Activated B cell treated with CpG ODN at 0.5 μM for 24 hours (primary cell): Measurements from ENCODE around the gene FGFRL1. TPM values are rescaled to one million over a fixed set of nuclear protein-coding genes. Genes with fewer than 3 reads are reported as not detected.

Experiments
- ATAC-seq: fragments of 200-7000 bp; cut with Tn5 transposase; one replicate; pipeline ENCODE4 v1.10.0; 2021; ENCODE audit warnings: low read depth, mild to moderate bottlenecking, moderate library complexity
- CTCF ChIA-PET: fragments of 350-600 bp; sonication (Branson Sonifier 250); formaldehyde crosslinking; loops from one replicate; lab custom pipeline; 2021; ENCODE audit warnings: antibody characterized with exemption; lab: Charles Lee
- POLR2A ChIA-PET: fragments of 350-600 bp; sonication (Branson Sonifier 250); formaldehyde crosslinking; loops from one replicate; lab custom pipeline; 2021; ENCODE audit warnings: antibody characterized with exemption; lab: Charles Lee
- DNase-seq: peaks from one replicate; pipeline ENCODE4 v3.0.0; 2022
- H3K27ac Mint-ChIP-seq: one replicate; pipeline ENCODE4 v1.8.0; 2020; ENCODE audit warnings: mixed read lengths
- H3K27me3 Mint-ChIP-seq: one replicate; pipeline ENCODE4 v1.8.0; 2021; ENCODE audit warnings: mixed read lengths
- H3K36me3 Mint-ChIP-seq: one replicate; pipeline ENCODE4 v1.8.0; 2021; ENCODE audit warnings: low read depth, mixed read lengths
- H3K4me1 Mint-ChIP-seq: one replicate; pipeline ENCODE4 v1.8.0; 2021; ENCODE audit warnings: mixed read lengths
- H3K4me3 Mint-ChIP-seq: one replicate; pipeline ENCODE4 v1.8.0; 2020; ENCODE audit warnings: mild to moderate bottlenecking, mixed read lengths
- H3K9me3 Mint-ChIP-seq: one replicate; pipeline ENCODE4 v1.8.0; 2020; ENCODE audit warnings: mixed read lengths
- CTCF ChIP-seq: fragments of 200-600 bp; IDR thresholded peaks from one replicate; pipeline ENCODE4 v1.8.0; 2022; ENCODE audit warnings: antibody characterized with exemption, mild to moderate bottlenecking
- intact Hi-C: fragments of 100-400 bp; cut with micrococcal nuclease; formaldehyde crosslinking; loops from one replicate; pipeline ENCODE4 v1.15.1; 2024
- total RNA-seq: library from RNA; stranded (reverse); gene quantifications from 2 replicates; pipeline ENCODE4 v1.2.3, GENCODE V29; 2022

FGFRL1 gene
- total RNA-seq, 1 donor from 2014 or later: 5.6 TPM

DNA sequence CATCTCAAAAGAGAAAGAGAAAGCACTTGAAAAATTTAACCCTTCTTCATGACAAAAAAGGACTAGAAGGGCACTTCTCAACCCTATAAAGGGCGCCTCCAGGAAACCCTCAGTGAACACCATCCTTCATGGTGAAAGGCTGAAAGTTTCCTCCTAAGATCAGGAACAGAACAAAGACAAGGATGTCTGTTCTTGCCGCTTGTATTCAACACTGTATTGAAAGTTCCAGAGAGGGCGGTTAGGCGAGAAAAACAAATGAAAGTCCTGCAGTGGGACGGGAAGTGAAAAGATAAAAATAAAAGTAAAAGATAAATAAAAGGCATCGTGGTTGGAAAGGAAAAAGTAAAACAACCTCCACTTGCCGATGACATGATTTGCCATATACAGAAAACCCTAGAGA lies 51.0 kb downstream of the FGFRL1 start:
- ATAC-seq (no peak), DNase-seq (no peak)
- no peaks in the 10 kb centered on the region for H3K36me3 Mint-ChIP-seq
- TF ChIP-seq CTCF: no peak
- no peaks in the 10 kb centered on the region for H3K9me3 Mint-ChIP-seq
- intact Hi-C loops: no loop called here
- H3K27ac Mint-ChIP-seq: no peak overlapping the region
- no peaks in the 10 kb centered on the region for H3K4me1 Mint-ChIP-seq
- H3K27me3 Mint-ChIP-seq: peaks cover 41% of the 10 kb centered on the region
- no peak overlapping the region for H3K4me3 Mint-ChIP-seq
- ChIA-PET CTCF (no interaction called here), POLR2A (no interaction called here)

GRCh38 chr4:1065732-1066131 lies 54.3 kb downstream of the FGFRL1 start:
- no peak for DNase-seq
- Mint-ChIP-seq H3K36me3 (no peaks in the 10 kb centered on the region), H3K9me3 (no peaks in the 10 kb centered on the region), H3K4me1 (no peaks in the 10 kb centered on the region), H3K4me3 (no peak overlapping the region), H3K27ac (no peak overlapping the region), H3K27me3 (peaks cover 51% of the 10 kb centered on the region)
- POLR2A ChIA-PET: no interaction called here
- intact Hi-C loops: no loop called here
- no peak for ATAC-seq
- CTCF ChIA-PET: no interaction called here
- no peak for TF ChIP-seq CTCF

- no peak overlapping the region for H3K4me3 Mint-ChIP-seq
- no peak for TF ChIP-seq CTCF
- H3K9me3 Mint-ChIP-seq: no peaks in the 10 kb centered on the region
- DNase-seq (no peak), ATAC-seq (no peak)
- intact Hi-C loops: no loop called here
- no peak overlapping the region for H3K27ac Mint-ChIP-seq
- peaks cover 12% of the 10 kb centered on the region for H3K4me1 Mint-ChIP-seq
- peaks cover 36% of the 10 kb centered on the region for H3K27me3 Mint-ChIP-seq
- H3K36me3 Mint-ChIP-seq: no peaks in the 10 kb centered on the region
- POLR2A ChIA-PET: no interaction called here
- CTCF ChIA-PET: no interaction called here
These were observed 58.0 kb downstream of the FGFRL1 start for GRCh38 chr4:1069394-1069793.

DNA sequence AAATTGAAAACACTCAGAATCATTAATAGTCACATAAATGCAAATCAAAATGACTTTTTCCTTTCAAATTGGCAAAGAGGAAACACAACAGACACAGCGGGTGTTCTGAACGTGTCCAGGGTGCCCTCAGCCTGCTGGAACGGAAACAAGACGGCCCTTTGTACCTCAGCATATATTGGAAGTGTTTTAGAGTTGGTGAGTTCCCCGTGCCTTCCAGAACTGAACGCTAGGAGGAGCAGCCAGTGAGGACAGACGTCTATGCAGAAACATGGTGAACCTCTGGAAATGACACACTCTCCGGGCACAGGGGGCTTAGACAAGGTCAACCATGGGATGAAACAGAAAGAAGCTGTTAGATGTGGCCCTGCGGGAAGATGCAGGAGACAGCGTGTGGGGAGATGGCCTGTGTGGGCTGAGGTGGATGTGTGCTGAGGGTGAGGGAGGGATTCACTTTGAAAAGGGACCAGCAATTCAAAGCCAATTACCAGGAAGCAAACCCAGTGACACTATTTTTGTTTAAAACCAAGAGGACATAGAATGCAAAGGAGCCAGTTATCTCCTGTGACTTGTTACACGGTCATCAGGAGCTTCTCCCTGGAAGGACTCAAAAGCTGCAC lies 61.5 kb downstream of the FGFRL1 start:
- Mint-ChIP-seq H3K9me3 (no peaks in the 10 kb centered on the region), H3K27me3 (peaks cover 19% of the 10 kb centered on the region), H3K4me1 (peaks cover 12% of the 10 kb centered on the region), H3K36me3 (no peaks in the 10 kb centered on the region), H3K4me3 (no peak overlapping the region), H3K27ac (no peak overlapping the region)
- ChIA-PET POLR2A (no interaction called here), CTCF (no interaction called here)
- TF ChIP-seq CTCF: peak; percentile 8
- intact Hi-C loops: loop anchor here (1.0 to 5.0 kb wide), 2 partner anchors 49 to 278 kb away; no protein-coding TSS in a partner anchor
- DNase-seq (no peak), ATAC-seq (peak; percentile 79)

- no peak overlapping the region for H3K4me3 Mint-ChIP-seq
- no peak for ATAC-seq
- intact Hi-C loops: loop anchor here (5.0 kb wide), 1 partner anchor 48 kb away; no protein-coding TSS in a partner anchor
- no peak overlapping the region for H3K27ac Mint-ChIP-seq
- ChIA-PET CTCF (no interaction called here), POLR2A (no interaction called here)
- peaks cover 21% of the 10 kb centered on the region for H3K27me3 Mint-ChIP-seq
- no peaks in the 10 kb centered on the region for H3K36me3 Mint-ChIP-seq
- no peak for DNase-seq
- no peaks in the 10 kb centered on the region for H3K9me3 Mint-ChIP-seq
- H3K4me1 Mint-ChIP-seq: peaks cover 12% of the 10 kb centered on the region
- no peak for TF ChIP-seq CTCF
These were observed 62.7 kb downstream of the FGFRL1 start for GRCh38 chr4:1074077-1074476.
